ENCODE results near the gene FXYD5.

FXYD5 gene, protein sequence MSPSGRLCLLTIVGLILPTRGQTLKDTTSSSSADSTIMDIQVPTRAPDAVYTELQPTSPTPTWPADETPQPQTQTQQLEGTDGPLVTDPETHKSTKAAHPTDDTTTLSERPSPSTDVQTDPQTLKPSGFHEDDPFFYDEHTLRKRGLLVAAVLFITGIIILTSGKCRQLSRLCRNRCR

DNA sequence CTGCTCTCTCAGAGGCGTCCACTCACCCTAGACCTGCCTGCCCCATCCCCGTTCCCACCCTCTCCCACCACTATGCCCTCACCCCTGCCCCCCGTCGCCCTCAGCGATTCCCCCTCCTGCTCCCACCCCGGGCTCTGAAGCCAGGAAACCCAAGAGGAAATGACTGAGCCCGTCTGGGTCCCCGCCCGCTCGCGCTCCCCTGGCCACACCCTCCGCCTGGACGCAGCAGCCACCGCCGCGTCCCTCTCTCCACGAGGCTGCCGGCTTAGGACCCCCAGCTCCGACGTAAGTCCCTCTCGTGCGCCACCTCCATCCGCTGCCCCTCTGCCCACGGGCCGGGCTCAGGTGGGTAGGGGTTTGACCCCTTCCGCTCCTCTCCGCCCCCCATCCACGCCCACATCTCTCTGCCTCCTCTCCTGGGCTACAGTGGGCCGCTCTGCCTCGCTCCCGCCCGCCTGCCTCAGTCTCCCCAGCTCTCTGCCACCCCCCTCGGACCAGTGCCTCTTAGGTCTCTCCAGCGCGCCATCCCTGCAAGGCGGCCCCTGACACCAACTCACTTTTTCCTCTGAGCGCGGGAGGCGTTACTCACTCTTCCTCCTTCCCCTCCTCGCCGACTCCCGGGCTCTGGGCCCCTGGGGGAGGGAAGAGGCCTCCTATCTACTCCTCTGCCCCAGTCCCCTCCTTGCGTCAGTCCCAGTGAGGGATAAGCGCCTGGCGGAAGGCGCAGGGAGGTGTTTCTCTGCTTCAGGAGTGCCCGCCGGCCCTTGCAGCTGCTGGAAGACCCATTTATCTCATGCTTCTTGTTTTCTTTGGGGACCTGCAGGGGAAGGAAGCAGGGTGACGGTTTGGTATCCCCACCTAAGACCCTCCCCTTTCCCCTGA is at the start of gene FXYD5:
TSS of gene FXYD5 (plus strand) at position 211 of the 882 bp plus-strand sequence. CDS start 816 bp downstream, outside the sequence.
- peak; percentile 68 for DNase-seq

DNA sequence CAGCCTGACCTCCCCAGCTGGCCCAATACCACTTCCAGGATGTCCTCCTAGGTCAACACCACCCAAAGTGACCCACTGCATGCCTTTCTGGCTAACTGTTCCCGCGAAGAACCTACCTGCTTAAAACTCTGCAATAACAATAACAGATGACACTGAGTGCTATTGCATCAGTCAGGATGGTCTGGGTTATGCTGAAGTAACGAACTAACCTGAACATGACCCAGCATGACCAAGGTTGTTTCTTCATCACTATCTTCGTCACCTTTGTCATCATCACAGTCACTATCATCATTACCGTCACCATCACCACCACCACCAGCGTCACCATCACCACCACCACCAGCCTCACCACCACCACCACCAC is 49.5 kb upstream of the FXYD5 start:
- no peak for DNase-seq

DNA sequence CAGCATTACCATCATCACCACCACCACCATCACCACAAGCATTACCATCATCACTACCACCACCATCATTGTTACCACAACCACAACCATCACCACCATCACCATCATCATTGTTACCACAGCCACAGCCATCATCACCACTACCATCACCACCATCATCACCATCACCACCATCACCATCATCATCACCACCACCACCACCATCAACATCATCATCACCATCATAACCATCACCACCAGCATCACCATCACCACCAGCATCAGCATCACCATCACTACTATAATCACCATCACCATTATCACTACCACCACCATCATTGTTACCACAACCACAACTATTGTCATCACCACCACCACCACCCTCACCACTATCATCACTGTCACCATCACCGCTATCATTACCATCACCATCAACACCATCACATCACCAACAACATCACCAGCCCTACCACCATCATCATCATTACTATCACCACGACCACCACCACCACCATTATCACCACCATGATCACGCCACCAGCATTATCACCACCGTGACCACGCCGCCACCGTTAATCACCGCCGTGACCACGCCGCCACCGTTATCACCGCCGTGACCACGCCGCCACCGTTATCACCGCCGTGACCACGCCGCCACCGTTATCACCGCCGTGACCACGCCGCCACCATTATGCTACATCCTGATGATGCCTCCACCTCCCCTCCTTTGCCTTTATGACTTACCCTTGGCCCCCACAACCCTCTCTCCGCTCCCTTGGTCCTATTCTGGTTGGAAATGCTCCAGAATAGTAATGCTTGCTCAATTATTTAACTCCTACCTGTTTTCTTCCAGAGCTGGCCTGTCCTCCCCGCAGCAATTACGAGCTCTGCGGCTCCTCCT is 48.9 kb upstream of the FXYD5 start:
- no peak for DNase-seq

DNA sequence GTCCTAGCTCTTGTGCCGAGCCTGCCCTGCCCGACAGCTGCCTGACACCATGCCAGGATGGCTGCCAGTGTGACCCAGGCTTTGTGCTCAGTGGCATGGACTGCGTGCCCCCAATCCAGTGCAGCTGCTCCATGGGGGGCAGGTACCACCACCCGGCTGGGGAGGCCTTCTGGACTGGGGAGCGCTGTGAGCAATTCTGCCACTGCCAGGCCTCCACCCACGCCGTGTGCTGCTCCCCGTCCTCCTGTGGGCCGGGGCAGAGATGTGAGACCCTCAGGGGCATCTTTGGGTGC is 48.3 kb upstream of the FXYD5 start:
- no peak for DNase-seq

DNA sequence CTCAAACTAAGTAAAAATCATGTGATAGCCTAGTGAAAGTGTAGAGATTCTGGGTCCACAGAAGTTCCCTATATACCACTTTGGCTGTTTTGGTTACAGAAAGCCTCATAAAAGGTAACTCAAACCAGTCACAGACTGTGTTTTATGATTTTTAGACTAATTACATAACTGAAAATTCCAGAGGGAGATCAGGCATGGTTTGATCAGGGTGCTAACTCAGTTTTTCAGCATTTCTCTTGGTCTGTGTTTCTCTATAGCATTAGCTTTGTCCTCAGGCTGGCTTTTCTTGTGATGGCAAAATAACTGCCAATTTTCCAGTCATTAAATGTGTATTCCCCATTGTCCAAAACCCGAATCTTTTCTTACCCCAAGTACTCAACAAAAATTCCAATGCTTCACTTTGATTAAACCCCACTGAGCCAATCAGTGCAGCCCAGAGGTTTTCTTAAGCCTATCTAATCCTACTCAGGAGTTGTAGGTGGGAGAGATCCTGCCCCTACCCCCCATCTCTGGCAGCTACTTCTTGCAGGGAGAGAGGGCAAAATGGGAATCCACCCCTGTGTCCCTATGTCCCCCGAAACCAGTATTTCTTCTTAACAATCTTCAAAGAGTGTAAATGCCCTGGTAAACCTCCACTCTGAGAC is 47.5 kb upstream of the FXYD5 start:
- no peak for DNase-seq

DNA sequence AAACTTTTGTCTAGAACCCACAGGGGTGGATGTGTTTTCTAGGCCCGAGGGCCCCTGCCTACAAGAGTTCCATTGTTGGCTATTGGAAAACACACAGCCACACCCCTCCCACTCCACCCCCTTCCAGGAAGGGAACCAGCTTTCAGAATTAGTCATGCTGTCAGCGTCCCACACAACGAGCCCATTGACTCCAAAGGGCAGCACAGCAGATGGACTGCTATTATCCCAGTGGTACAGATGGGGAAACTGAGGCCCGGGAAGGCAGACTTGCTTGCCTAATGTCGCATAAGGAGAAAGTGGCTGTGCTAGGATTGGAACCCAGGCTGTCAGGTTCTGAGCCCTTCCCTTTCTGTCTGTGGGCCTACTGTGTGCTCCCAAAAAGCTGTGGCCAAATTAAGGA is 47.0 kb upstream of the FXYD5 start:
- no peak for DNase-seq

DNA sequence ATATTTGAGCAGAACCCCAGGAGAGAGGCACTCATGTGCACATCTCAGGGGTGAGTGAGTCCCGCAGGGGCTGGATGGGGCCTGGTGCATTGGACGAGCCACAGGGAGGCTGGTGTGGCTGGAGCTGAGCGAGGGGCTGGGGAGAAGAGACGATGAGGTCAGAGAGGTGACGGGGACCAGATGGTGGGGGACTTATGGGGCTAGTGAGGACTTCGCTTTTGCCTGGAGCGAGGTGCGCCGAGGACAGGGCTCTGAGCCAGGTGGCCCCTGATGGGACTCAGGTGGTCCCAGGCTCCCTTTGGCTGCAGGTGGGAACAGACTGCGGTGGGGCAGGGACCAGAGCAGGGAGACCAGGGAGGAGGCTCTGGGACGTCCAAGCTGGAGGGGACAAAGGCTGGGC is 45.8 kb upstream of the FXYD5 start:
- no peak for DNase-seq

DNA sequence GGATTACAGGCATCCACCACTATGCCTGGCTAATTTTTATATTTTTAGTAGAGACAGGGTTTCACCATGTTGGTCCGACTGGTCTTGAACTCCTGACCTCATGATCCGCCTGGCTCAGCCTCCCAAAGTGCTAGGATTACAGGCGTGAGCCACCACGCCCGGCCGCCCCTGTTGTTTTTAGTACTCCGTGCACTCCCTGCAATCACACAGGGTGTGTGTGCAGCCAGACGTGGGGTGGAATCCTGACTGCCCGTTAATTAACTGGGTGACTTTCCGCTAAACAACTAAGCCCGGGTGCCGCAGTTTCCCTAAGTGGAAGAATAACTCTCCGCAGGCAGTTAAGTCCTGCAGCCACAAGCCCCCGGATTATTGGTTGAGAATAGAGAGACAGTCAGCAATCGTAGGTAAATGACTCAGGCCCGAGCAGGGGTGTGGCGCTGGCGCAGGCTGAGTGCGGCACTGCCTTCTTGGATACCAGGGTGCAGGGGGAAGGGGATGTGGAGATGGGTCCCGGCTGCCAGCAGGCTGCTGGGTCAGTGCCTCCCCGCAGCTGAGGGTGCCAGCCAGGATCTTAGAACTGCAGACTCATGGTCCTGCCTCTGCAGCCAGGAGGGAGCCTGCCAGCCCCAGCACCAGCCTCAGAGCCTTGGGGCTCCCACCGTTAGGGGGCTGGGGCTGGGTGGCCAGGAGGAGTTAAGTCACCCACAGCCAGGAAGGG is 45.0 kb upstream of the FXYD5 start:
- no peak for DNase-seq

DNA sequence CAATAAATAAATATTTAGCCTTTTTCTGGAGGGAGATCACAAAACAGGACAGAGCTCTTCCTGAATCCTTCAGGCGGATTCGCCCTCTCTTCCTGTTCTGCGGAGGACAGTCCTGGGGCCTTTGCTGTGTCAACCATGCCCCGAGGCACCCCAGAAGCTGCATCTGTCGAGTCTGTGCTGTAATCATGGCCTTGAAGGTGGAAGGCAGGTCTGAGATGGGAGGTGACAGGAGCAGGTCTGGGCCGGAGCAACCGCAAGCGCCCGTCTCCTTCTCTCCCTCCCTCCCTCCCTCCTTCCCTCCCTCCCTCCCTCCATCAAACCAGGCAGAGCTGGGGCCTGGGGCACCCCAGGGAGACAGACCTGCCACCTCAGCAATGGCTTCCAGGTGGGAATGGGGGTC is 43.6 kb upstream of the FXYD5 start:
- no peak for DNase-seq

DNA sequence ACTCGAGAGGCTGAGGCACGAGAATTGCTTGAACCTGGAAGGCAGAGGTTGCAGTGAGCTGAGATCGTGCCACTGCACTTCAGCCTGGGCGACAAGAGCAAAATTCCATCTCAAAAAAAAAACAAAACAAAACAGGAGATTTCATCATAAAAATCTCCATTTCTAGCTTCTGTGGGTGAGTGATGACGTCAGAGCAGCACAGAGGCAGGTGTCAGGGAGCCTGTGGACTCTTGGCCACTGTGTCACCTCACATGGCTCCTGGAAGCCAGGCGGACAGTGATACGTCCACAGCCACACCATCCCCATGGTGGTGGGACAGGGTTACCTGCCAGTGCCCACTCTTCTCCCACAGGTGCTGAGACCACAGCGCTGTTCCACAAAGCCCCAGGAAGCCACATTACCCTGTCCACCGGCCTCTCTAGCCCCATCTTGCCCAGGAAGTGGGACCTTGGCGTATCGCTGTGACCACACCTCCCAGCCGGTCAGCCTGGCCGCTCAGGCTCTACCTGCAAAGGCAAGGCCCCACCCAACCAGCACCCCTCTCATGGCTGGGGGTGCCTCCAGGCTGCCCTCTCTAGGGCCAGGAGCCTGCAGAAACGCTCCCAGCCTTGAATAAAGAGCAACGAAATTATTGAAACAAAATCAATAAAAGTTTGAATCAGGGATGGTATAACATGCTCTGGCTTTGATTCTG is 41.4 kb upstream of the FXYD5 start:
- DNase-seq, result no peak

DNA sequence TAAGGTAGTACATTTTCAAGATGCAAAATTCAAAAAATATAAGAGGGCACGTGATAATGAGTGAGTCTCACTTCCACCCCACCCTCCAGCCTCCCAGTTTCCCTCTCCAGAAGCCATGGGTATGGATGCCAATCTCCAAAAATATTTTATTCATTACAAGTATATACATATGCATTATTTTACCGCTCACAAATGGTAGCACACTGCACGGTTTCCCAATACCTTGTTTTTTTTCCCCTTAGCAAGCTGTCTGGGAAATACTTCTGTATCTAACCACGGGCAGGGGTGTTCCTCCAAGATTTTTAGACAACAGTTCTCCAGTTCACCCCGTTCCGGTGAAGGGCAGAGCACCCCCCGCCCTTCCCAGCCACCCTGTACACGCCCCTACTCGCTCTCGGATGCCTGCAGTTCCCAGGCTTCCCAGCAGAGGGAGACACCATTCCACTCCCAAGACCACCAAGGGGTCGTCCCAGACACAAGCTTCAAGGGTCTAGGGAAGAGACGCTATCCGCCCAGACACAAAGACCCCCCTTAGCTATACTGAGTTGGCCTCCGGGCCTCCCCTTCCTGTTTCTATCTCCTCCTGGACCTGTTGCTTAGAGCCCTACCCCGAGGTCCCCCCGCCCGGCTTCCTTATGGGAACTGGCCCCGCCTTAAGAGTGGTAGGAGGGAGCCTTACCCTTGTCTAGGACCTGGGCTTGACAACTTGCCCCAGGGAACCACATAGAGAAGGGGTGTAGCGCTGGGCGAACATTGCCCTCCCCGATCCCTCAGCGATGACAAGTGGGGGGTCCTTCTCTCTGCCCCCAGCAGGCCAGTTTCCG is 40.0 kb upstream of the FXYD5 start:
- peak; percentile 91 for DNase-seq

DNA sequence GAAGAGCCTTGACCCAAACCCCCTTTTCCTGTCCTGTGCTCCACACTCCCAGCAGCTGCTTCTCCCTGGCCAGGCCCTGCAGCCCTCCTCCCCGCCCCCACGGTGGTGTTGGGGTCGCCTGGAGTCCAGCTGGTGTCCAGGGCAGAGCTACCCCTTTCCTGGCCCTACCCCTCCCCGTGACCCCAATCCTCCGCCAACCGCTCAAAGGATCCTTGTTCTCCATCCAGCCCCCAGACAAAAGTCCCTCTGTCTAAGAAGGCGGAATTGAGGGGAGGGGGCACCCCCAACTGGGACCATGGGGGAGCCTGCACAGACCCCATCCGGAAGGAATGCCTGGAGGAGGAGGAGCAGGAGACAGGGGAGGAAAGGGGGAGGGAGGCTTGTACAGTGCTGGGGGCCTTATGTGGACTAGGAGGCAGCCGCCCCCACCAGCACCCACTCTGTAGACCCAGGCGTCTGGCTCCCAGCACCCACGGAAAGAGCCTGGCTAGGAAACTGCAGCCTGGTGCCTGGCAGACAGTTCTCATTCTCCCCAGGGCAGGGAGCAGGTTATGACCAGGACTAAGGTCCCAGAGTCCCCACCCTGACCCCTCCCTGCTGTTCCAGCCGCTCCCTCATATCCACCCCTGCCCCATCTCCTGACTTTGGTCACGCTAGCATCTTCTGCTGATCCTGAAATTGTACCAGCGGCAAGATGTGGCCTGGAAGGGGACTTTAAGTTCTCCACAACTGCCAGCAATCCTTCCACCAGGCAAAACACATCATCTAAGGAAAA is 39.2 kb upstream of the FXYD5 start, which contains the start of gene FXYD3:
TSS of gene FXYD3 (plus strand) at position 647 of the 775 bp plus-strand sequence. CDS start 3,554 bp downstream, outside the sequence.
- DNase-seq, result no peak

DNA sequence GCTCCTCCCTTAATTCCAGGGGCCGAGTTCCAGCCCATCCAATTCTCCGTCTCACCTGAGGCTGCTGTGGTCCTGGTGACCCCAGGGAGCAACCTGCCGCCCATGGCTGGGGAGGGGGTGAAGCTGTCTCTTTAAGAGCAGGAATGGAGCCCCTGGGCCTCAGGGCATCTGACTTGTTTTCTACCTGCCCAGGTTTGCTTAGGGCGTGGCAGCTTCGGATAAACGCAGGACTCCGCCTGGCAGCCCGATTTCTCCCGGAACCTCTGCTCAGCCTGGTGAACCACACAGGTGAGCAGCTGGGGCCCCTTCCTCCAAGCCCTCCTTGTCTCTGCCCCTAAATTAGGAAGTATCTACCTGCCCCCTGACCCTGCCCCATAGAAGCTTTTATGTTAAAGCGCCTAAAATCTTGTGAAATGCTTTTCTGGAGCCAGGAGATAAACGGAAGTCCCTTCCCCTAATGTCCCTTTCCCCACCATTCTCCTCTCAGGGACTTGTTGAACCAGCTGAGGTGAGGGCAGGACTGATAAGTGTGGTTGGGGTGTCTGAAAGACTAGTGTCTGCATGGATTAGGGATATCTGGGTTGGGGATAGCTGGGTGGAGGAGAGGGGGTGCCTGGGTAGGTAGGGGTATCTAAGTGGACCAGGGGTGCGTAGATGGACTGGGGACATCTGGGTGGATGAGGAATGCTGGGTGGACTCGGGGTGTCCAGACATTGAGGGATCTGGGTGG is 38.3 kb upstream of the FXYD5 start:
- no peak for DNase-seq

DNA sequence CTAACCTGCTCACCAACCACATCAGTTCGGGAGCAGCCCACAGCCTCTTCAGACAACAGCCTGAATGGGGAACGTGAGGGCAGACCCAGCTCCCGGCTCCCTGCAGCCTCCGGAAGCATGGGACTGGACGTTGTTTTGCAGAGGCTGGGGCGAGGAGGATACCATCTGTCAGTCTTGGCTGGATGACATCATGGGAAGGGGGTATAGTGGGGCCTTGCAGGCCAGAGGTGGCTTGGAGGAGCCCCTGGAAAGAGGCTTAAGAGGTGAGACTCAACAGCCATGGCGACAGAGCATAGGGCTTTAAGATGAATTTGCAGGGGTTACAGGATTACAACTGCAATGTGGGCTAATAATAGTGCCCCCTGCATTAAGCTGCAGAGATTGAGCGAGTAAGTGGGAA is 37.4 kb upstream of the FXYD5 start:
- DNase-seq, result peak; percentile 98

DNA sequence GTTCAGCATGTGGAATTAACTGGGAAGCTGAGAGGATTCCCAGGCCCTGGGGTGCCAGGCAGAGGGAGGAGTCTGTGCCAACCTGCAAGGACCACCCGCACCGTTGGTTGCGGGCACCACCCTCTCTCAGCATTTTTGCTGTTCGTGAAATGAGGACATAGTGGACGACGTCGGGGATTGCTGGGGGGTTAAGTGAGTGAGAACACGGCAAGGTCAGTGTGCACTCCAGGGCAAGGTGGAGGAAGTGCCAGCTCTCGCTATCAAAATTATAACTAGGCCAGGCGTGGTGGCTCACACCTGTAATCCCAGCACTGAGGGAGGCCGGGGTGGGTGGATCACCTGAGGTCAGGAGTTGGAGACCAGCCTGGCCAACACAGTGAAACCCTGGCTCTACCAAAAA is 36.7 kb upstream of the FXYD5 start:
- DNase-seq, result no peak

DNA sequence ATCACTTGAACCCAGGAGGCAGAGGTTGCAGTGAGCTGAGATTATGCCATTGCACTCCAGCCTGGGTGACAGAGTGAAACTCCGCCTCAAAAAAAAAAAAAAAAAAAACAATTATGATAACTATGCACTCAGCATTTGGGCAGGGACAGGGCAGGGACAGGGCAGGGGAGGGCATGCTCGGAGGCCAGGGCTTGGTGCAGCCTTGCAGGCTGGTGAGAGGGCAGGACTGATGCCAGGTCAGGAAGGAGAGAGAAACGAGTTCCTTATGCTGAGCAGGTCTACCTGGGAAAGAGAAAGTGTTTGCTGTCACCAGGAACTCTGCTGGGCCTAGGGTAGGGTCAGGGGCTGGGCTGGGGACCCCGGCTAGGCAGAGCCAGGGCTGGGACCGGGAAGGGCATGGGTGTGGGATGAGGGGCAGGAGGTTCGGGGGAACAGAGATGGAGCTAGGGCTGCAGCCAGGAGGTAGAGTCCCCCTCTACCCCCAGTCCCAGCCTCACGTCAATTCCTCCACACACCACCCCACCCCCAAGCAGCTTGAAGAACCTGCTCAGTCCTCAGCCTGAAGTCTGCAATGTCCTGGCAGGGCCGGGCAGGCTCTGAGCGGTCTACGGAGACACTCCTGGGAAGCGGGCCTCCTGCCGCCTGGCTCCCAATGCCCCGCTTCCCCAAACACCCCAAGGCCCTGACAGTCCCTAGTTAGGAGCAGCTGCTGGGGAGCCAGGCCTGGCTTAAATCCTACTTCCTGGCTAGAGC is 36.1 kb upstream of the FXYD5 start:
- no peak for DNase-seq

DNA sequence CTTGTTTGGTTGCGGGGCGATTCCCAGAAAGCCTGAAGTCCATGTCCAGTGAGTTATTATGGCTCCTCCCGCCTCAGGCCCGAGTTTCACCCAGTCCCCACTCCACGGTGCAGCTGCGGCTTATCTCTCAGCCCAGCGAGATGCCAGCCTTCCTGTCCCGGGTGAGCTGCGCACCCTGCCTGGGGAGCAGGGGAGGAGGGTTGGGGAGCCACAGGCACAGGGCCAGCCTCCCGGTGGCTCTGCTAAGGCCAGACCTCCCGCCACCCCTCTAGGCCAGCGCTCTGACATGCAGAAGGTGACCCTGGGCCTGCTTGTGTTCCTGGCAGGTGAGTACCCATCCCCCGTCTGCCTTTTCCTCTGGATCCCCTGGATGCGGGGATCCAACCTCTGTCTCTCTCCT is 35.4 kb upstream of the FXYD5 start:
- DNase-seq, result no peak

DNA sequence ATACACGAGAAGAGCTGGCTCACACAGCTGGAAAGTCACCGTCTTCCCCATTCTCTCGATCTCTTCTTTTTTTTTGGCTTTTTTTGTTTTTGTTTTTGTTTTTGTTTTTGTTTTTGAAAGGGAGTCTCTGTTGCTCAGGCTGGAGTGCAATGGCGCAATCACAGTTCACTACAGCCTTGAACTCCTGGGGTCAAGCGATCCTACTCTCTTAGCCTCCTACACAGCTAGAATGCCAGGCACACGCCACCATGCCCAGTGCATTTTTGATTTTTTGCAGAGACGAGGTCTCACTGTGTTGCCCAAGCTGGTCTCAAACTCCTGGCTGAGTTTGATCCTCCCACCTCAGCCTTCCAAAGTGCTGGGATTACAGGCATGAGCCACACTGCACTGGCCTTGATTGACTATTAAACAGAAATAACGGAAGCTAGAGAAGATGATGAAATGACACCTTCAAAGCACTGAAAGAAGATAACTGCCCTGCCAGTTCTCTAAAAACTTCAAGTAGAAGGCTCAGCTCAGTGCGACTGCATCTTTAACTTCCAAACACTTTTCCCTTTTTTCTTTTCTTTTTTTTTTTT is 34.9 kb upstream of the FXYD5 start:
- DNase-seq, result no peak
